Activated CD8-positive, alpha-beta T cell treated with anti-CD3 and anti-CD28 coated beads for 36 hours (primary cell): ENCODE results near the gene MYH15. TPM values are rescaled to one million over a fixed set of nuclear protein-coding genes. Genes with fewer than 3 reads are reported as not detected.

Experiments used
- ATAC-seq: fragments of 200-7000 bp; cut with Tn5 transposase; one replicate; pipeline ENCODE4 v1.10.0; 2021; ENCODE audit warnings: mild to moderate bottlenecking, moderate library complexity
- CTCF ChIA-PET: fragments of 350-600 bp; sonication (Branson Sonifier 250); formaldehyde crosslinking; loops from one replicate; lab custom pipeline; 2021; ENCODE audit warnings: antibody characterized with exemption; lab: Charles Lee
- POLR2A ChIA-PET: fragments of 350-600 bp; sonication (Branson Sonifier 250); formaldehyde crosslinking; loops from one replicate; lab custom pipeline; 2021; ENCODE audit warnings: antibody characterized with exemption; lab: Charles Lee
- DNase-seq: peaks from one replicate; pipeline ENCODE4 v3.0.0-alpha.2; 2020
- H3K27ac Mint-ChIP-seq: one replicate; pipeline ENCODE4 v1.8.0; 2021; ENCODE audit warnings: mild to moderate bottlenecking, mixed read lengths
- H3K27me3 Mint-ChIP-seq: one replicate; pipeline ENCODE4 v1.8.0; 2021; ENCODE audit warnings: mixed read lengths
- H3K36me3 Mint-ChIP-seq: one replicate; pipeline ENCODE4 v1.8.0; 2021; ENCODE audit warnings: low read depth, mixed read lengths
- H3K4me1 Mint-ChIP-seq: one replicate; pipeline ENCODE4 v1.8.0; 2021; ENCODE audit warnings: low read depth, mixed read lengths
- H3K4me3 Mint-ChIP-seq: one replicate; pipeline ENCODE4 v1.8.0; 2021; ENCODE audit warnings: mild to moderate bottlenecking, moderate library complexity, mixed read lengths
- H3K9me3 Mint-ChIP-seq: one replicate; pipeline ENCODE4 v1.8.0; 2021; ENCODE audit warnings: mixed read lengths
- CTCF ChIP-seq: fragments of 200-600 bp; IDR thresholded peaks from one replicate; pipeline ENCODE4 v1.8.0; 2022; ENCODE audit warnings: antibody characterized with exemption, mild to moderate bottlenecking
- intact Hi-C: fragments of 100-400 bp; cut with micrococcal nuclease; formaldehyde crosslinking; loops from one replicate; pipeline ENCODE4 v1.10.0; 2022
- total RNA-seq, 2 experiments: library from RNA; stranded (reverse); gene quantifications; one replicate each; pipeline ENCODE4 v1.2.3, GENCODE V29; 2021

The MYH15 gene
- total RNA-seq, 2 experiments from 2014 or later = 0.07 to 0.09 TPM

- Mint-ChIP-seq H3K4me3 (no peak overlapping the region), H3K36me3 (no peaks in the 10 kb centered on the region), H3K9me3 (peaks cover 3% of the 10 kb centered on the region), H3K4me1 (peaks cover 12% of the 10 kb centered on the region), H3K27me3 (peaks cover 7% of the 10 kb centered on the region), H3K27ac (no peak overlapping the region)
- ATAC-seq (no peak), DNase-seq (no peak)
- intact Hi-C loops = no loop called here
- ChIA-PET POLR2A (interaction anchor here (0.5 kb wide), 1 partner anchor 17 kb away, joined by 3 read pairs; no protein-coding TSS in a partner anchor), CTCF (interaction anchor here (0.8 to 1.5 kb wide), 3 partner anchors 11 to 376 kb away, joined by 3 read pairs; no protein-coding TSS in a partner anchor)
- TF ChIP-seq CTCF = no peak
Measured at GRCh38 chr3:108345492-108346205, 164.7 kb downstream of the MYH15 start.

- no peak for DNase-seq
- no peak for TF ChIP-seq CTCF
- H3K27me3 Mint-ChIP-seq = peaks cover 7% of the 10 kb centered on the region
- H3K4me3 Mint-ChIP-seq = no peak overlapping the region
- CTCF ChIA-PET = interaction anchor here (1.3 to 2.4 kb wide), 2 partner anchors 9 to 134 kb away, joined by 3 to 7 read pairs; no protein-coding TSS in a partner anchor
- no peak overlapping the region for H3K27ac Mint-ChIP-seq
- H3K36me3 Mint-ChIP-seq = no peaks in the 10 kb centered on the region
- H3K4me1 Mint-ChIP-seq = peaks cover 16% of the 10 kb centered on the region
- ATAC-seq = no peak
- H3K9me3 Mint-ChIP-seq = peaks cover 3% of the 10 kb centered on the region
- POLR2A ChIA-PET = interaction anchor here (0.8 to 1.3 kb wide), 4 partner anchors 18 to 68 kb away, joined by 3 to 4 read pairs (median 4); no protein-coding TSS in a partner anchor
- intact Hi-C loops = no loop called here
Measured at GRCh38 chr3:108343491-108343890, 166.9 kb downstream of the MYH15 start.

- no peak for TF ChIP-seq CTCF
- CTCF ChIA-PET = interaction anchor here (1.2 to 2.4 kb wide), 3 partner anchors 9 to 190 kb away, joined by 3 to 7 read pairs (median 3); no protein-coding TSS in a partner anchor
- Mint-ChIP-seq H3K27me3 (peaks cover 6% of the 10 kb centered on the region), H3K4me1 (peaks cover 16% of the 10 kb centered on the region), H3K9me3 (no peaks in the 10 kb centered on the region), H3K36me3 (no peaks in the 10 kb centered on the region), H3K27ac (peak overlapping the region; percentile 46), H3K4me3 (no peak overlapping the region)
- intact Hi-C loops = no loop called here
- ATAC-seq (peak; percentile 88), DNase-seq (peak; percentile 14)
- POLR2A ChIA-PET = interaction anchor here (0.6 to 1.3 kb wide), 8 partner anchors 18 to 165 kb away, joined by 3 to 4 read pairs (median 4); no protein-coding TSS in a partner anchor
Measured at GRCh38 chr3:108342837-108343486, 167.4 kb downstream of the MYH15 start.

GRCh38 chr3:108341911-108342310 lies 168.5 kb downstream of the MYH15 start:
- no peak overlapping the region for H3K4me3 Mint-ChIP-seq
- H3K36me3 Mint-ChIP-seq = no peaks in the 10 kb centered on the region
- no peaks in the 10 kb centered on the region for H3K9me3 Mint-ChIP-seq
- H3K27ac Mint-ChIP-seq = no peak overlapping the region
- POLR2A ChIA-PET = interaction anchor here (0.9 to 1.1 kb wide), 3 partner anchors 20 to 164 kb away, joined by 3 to 4 read pairs (median 3); no protein-coding TSS in a partner anchor
- DNase-seq = no peak
- peaks cover 2% of the 10 kb centered on the region for H3K27me3 Mint-ChIP-seq
- intact Hi-C loops = no loop called here
- H3K4me1 Mint-ChIP-seq = peaks cover 16% of the 10 kb centered on the region
- TF ChIP-seq CTCF = no peak
- CTCF ChIA-PET = interaction anchor here (1.2 to 2.4 kb wide), 2 partner anchors 136 to 189 kb away, joined by 3 to 7 read pairs; no protein-coding TSS in a partner anchor
- ATAC-seq = no peak
